ENCODE data around the gene IGFBP5. TPM values are rescaled to one million over a fixed set of nuclear protein-coding genes. Genes with fewer than 3 reads are reported as not detected.
A peak's percentile ranks its signal among the peaks of the same experiment; 100 is the strongest.

The IGFBP5 gene
- polyA plus RNA-seq, 1 of the 3 experiments (the other 2 are of a cell fraction), result 323 TPM

GRCh38 chr2:216635701-216636550, 59.4 kb downstream of the IGFBP5 start (continued):
- TF ChIP-seq, protein P1, sequence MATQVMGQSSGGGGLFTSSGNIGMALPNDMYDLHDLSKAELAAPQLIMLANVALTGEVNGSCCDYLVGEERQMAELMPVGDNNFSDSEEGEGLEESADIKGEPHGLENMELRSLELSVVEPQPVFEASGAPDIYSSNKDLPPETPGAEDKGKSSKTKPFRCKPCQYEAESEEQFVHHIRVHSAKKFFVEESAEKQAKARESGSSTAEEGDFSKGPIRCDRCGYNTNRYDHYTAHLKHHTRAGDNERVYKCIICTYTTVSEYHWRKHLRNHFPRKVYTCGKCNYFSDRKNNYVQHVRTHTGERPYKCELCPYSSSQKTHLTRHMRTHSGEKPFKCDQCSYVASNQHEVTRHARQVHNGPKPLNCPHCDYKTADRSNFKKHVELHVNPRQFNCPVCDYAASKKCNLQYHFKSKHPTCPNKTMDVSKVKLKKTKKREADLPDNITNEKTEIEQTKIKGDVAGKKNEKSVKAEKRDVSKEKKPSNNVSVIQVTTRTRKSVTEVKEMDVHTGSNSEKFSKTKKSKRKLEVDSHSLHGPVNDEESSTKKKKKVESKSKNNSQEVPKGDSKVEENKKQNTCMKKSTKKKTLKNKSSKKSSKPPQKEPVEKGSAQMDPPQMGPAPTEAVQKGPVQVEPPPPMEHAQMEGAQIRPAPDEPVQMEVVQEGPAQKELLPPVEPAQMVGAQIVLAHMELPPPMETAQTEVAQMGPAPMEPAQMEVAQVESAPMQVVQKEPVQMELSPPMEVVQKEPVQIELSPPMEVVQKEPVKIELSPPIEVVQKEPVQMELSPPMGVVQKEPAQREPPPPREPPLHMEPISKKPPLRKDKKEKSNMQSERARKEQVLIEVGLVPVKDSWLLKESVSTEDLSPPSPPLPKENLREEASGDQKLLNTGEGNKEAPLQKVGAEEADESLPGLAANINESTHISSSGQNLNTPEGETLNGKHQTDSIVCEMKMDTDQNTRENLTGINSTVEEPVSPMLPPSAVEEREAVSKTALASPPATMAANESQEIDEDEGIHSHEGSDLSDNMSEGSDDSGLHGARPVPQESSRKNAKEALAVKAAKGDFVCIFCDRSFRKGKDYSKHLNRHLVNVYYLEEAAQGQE (IDR thresholded peaks at IDR 0.05; ENCODE audit: low read depth, low read length), result no peak
- TF ChIP-seq RCOR1 (IDR thresholded peaks at IDR 0.05; ENCODE audit: low read length), result no peak

DNA sequence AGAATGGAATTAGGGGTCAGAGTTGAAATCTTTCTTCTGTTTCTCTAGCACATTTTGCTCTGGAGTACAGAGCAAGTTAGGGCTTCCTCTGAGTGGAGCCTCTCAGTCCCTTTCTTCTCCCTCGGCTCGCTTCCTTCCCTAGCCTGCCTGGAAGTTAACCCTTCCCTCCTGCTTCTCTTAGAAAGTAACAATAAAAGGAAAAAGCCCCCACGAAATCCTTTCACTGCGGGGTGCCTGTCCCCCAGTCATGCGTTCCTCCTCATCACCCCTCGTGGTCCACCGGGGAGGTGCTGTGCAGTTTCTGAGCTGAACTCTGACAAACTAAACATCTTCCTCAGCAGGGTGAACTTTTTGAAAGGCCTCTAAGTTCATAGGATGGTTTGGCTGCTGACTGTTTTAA, 60.2 kb downstream of the IGFBP5 start:
- H3K4me3 ChIP-seq (ENCODE audit: low read depth in 2 of 2, low read length in 1 of 2), result peak overlapping the region; percentile 86 to 99
- no peaks in the 10 kb centered on the region for H4K20me1 ChIP-seq (ENCODE audit: insufficient read depth)
- ChIA-PET CTCF (interaction anchor here (0.7 to 8.1 kb wide), 7 partner anchors 11 to 117 kb away, joined by 3 to 82 read pairs (median 5); no protein-coding TSS in a partner anchor), POLR2A (interaction anchor here (0.7 to 1.2 kb wide), 3 partner anchors 10 to 117 kb away, joined by 3 to 4 read pairs (median 3); no protein-coding TSS in a partner anchor)
- H3K27me3 ChIP-seq (ENCODE audit: insufficient read depth), result no peaks in the 10 kb centered on the region
- H3K9ac ChIP-seq, result peak overlapping the region; percentile 83
- H2AFZ ChIP-seq (ENCODE audit: low read depth), result no peak overlapping the region
- H3K9me2 ChIP-seq, result no peaks in the 10 kb centered on the region
- H3K36me3 ChIP-seq (replicated peaks in 1 of 2; ENCODE audit: control insufficient read depth in 1 of 2, insufficient read depth in 2 of 2, low read length in 1 of 2), result peaks cover 0 to 9% of the 10 kb centered on the region in 2 experiments
- peak; percentile 54 for DNase-seq
- no peaks in the 10 kb centered on the region for H3K9me3 ChIP-seq
- H3K4me1 ChIP-seq (ENCODE audit: control insufficient read depth in 1 of 2, insufficient read depth in 2 of 2, low read depth in 1 of 2, low read length in 1 of 2), result peaks cover 13 to 26% of the 10 kb centered on the region in 2 experiments; a peak in 2 of 4 replicates
- H3K79me2 ChIP-seq (ENCODE audit: insufficient read depth), result peaks cover 63% of the 10 kb centered on the region
- peak overlapping the region; percentile 99 for H3K4me2 ChIP-seq
- peaks cover 3% of the 10 kb centered on the region for H3F3A ChIP-seq (replicated peaks; ENCODE audit: insufficient read depth)
- peak overlapping the region; percentile 67 to 87 for H3K27ac ChIP-seq (ENCODE audit: low read depth in 2 of 2, low read length in 1 of 2)
- 17% methylated on average over 7 of the region's 7 CpGs for WGBS (ENCODE audit: low lambda C conversion rate)
- TF ChIP-seq MEF2A (IDR thresholded peaks at IDR 0.05; ENCODE audit: borderline replicate concordance, low read depth), result no peak
- TF ChIP-seq, protein P2, sequence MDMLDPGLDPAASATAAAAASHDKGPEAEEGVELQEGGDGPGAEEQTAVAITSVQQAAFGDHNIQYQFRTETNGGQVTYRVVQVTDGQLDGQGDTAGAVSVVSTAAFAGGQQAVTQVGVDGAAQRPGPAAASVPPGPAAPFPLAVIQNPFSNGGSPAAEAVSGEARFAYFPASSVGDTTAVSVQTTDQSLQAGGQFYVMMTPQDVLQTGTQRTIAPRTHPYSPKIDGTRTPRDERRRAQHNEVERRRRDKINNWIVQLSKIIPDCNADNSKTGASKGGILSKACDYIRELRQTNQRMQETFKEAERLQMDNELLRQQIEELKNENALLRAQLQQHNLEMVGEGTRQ (IDR thresholded peaks at IDR 0.05; ENCODE audit: borderline replicate concordance, low read depth, low read length), result no peak
- TF ChIP-seq, protein P3, sequence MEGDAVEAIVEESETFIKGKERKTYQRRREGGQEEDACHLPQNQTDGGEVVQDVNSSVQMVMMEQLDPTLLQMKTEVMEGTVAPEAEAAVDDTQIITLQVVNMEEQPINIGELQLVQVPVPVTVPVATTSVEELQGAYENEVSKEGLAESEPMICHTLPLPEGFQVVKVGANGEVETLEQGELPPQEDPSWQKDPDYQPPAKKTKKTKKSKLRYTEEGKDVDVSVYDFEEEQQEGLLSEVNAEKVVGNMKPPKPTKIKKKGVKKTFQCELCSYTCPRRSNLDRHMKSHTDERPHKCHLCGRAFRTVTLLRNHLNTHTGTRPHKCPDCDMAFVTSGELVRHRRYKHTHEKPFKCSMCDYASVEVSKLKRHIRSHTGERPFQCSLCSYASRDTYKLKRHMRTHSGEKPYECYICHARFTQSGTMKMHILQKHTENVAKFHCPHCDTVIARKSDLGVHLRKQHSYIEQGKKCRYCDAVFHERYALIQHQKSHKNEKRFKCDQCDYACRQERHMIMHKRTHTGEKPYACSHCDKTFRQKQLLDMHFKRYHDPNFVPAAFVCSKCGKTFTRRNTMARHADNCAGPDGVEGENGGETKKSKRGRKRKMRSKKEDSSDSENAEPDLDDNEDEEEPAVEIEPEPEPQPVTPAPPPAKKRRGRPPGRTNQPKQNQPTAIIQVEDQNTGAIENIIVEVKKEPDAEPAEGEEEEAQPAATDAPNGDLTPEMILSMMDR (IDR thresholded peaks at IDR 0.05), result peak; percentile 10; the same call in 1 of the 2 replicates
- TF ChIP-seq EZH2phosphoT487 (IDR thresholded peaks at IDR 0.05; ENCODE audit: borderline replicate concordance, low read depth), result no peak
- TF ChIP-seq, protein P4, sequence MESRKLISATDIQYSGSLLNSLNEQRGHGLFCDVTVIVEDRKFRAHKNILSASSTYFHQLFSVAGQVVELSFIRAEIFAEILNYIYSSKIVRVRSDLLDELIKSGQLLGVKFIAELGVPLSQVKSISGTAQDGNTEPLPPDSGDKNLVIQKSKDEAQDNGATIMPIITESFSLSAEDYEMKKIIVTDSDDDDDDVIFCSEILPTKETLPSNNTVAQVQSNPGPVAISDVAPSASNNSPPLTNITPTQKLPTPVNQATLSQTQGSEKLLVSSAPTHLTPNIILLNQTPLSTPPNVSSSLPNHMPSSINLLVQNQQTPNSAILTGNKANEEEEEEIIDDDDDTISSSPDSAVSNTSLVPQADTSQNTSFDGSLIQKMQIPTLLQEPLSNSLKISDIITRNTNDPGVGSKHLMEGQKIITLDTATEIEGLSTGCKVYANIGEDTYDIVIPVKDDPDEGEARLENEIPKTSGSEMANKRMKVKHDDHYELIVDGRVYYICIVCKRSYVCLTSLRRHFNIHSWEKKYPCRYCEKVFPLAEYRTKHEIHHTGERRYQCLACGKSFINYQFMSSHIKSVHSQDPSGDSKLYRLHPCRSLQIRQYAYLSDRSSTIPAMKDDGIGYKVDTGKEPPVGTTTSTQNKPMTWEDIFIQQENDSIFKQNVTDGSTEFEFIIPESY (IDR thresholded peaks at IDR 0.05; ENCODE audit: borderline replicate concordance, low read depth), result no peak
- TF ChIP-seq PBX3 (IDR thresholded peaks at IDR 0.05), result no peak
- TF ChIP-seq FOXM1 (IDR thresholded peaks at IDR 0.05; ENCODE audit: low read depth), result no peak
- no peak for TF ChIP-seq TCF12 (IDR thresholded peaks at IDR 0.05)
- TF ChIP-seq, protein P1 (IDR thresholded peaks at IDR 0.05; ENCODE audit: low read depth, low read length), result no peak
- TF ChIP-seq MXI1 (IDR thresholded peaks at IDR 0.05; ENCODE audit: low read depth, low read length), result no peak
- TF ChIP-seq TEAD4 (IDR thresholded peaks at IDR 0.05; ENCODE audit: borderline replicate concordance, insufficient read depth), result no peak
- TF ChIP-seq MAX (IDR thresholded peaks at IDR 0.05; ENCODE audit: low read depth), result 0 out of 2 replicates have a peak, but pooled peaks have one; percentile 3
